Islet precursor cell (in vitro differentiated cells): ENCODE data around the gene NPAS2.

ENCODE experiments used
- DNase-seq: peaks from one replicate; pipeline ENCODE4 v3.0.0-alpha.2; 2018

NPAS2 gene

DNA sequence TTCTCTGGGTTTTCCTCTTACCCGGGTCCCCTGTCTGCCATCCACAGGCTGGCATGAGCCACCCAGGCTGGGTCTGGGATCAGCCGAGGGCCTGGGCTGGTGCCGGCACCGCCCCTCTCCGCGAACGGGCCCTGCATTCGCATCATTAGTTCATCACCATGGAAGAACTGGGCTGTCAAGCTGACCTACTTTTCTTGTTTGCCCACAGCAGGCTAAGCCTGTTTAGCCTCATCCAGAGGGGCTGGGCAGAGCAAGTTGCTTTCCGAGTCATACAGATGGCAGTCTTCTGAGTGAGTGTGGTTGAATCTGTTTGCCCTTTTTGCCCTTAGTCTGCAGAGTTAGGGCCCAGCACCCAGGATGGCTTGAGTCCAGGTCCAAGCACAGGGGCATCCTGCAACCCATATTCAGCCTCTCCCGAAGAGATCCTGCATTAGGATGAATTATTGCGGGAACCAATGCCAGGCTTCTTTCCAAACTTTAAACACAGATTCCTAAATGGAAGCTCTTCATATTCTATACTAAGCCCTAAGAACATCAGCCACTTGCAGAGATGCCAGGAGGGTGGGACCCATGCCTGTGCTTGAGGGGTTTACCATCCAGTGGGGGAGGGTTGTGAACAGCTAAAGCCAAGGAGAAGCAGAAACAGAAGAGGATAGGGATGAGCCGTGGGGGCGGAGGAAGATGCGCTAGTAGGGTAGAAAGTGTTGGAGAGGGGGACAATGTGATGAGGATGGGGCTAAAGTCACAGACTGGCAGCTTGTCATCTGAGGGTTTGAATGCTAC, 68.0 kb downstream of the NPAS2 start:
- no peak for DNase-seq

DNA sequence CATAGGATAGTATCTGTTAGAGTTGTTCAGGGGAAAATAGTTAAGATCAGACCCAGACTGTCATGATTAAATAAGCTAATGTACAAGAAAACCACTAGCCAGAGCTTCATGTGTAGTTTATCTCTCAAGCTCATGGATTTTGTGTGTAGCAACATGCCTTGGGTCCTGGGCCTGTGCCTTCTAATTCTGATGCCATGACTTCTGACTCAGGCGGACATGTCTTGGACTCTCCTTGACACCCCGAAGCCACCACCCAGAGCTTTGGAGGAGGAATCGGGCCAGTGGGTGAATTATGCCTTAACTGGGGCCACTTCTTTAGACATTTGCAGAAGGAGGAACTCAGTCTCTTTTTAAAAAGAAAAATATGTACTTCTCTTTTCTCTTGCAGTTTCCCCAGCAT, 68.7 kb downstream of the NPAS2 start:
- no peak for DNase-seq

DNA sequence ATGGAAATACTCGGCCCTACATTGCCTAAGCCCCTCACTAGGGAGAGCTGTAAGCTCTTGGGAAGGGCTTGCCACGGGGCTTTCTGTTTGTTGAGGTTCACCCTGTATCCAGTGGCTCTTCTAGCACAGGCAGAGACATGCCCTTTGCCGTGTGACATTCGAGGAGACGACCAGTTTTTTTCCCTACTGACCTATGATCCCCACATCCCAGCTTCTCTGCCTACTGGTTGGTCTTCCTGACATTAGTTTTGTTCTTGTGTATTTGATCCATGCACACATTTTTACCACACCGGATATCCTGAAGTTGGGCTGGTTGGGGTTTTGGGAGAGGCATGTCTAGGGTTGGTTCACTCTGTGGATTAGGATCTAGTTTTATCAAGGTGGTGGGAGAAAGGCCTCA, 69.3 kb downstream of the NPAS2 start:
- DNase-seq = no peak

DNA sequence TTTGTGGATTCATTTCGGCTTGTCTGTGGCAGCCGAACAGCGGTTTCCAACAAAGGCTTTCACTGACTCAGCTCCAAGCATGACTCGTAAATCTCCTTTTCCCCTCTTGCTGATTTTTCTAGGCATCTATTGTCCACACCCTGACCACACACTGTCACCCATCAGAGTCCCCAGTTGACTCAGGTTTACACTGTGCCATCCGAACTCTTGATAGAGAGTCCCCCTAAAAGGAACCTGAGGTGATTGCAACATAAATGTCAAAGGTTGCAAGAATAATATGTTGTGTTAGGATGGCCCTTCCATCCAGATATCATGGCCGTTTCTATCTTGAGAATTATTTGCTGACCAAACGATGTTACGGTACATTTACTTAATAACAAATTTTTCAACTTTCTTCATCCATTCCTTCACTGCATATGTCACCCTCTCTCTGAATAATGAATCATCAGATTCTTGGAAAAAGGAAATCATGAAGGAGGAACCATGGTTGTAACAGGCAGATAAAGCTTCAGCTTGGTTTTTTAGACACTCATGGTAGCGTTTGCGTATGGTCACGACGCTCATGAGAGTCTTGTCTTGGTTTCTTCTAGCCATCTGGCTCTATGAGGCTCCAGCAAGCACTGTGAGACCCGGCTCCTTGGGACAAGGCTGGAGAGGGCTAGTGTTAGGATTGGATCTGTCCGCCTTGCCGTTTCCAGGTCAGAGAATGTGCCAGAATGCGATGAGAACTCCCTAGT, 72.1 kb downstream of the NPAS2 start:
- DNase-seq = no peak

DNA sequence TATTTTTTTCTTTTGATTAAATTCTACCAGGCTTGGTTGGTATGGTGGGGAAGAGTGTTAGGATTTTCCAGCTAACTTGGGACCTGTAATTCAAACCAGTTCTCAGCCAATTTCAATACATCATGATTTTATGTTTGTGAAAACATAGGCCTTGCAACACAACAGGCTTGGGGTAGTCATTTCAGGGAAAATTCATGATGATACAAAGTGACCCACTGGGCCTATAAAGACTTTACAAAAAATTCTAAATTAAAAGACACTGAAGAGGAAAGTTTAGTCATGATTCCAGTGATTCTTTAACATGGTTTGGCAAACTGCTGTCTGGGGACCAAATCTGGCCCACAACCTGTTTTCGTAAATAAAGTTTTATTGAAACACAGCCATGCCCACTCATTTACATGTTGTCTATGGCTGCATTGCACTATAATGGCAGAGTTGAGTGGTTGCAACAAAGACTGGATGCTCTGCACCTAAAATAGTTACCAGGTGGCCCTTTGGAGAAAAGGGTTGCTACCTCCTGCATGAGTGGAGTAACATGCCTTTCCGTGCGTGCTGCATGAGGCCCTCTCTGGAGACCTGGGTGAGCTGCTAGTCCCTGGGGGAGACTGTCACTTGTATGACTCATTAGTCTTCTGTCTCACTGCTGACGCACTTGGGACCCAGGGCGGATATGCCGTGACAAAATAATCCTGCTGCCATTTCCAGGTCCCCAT, 73.6 kb downstream of the NPAS2 start:
- peak; percentile 67 for DNase-seq

DNA sequence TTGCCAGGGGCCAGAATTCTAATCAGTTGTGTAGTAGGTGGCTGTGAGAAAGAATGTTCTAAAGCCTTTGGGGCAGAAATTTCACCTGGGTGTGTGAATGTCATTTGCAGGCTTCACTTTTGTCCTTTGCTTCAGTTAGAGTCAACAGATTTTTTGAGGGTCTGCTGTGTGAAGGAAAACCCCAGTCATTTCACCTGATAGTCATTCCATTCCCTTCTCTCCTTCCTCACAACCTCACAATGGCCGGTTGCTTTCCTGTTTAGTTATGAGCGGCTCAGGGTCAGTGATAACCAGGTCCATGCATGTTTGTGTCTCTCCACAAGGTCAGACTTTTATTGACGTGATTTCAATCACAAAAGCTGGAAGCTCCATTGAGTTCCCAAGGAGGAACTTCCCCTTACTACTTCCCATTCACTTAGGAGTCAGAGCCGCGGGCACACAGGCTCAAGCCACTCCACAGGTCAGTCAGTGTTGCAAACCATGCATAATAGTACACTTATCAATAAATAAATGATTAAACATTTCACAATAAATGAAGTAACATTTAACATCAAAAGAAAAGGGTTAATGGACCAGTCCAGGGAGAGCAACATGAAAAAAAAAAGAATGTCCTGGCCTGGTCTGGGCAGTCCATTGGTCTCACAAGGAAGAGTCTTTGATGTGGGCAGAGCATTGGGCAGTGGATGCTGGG, 74.3 kb downstream of the NPAS2 start:
- no peak for DNase-seq

DNA sequence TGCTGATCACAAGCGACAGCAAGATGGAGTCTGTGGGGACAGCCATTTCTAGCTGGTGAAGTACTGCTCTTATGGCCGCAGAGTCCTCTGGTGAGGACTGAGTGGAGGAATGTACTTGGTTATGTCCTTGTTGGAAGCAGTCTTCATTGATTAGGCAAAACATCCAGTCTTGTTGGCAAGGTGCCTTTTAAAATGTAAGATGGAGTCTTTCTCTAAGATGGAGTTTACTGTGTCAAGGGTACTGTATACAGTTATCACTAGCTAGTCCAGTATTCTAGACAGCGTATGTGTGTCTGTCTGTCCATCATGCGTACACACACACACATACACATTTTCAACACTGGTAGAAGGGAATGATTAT, 74.8 kb downstream of the NPAS2 start:
- DNase-seq = no peak

DNA sequence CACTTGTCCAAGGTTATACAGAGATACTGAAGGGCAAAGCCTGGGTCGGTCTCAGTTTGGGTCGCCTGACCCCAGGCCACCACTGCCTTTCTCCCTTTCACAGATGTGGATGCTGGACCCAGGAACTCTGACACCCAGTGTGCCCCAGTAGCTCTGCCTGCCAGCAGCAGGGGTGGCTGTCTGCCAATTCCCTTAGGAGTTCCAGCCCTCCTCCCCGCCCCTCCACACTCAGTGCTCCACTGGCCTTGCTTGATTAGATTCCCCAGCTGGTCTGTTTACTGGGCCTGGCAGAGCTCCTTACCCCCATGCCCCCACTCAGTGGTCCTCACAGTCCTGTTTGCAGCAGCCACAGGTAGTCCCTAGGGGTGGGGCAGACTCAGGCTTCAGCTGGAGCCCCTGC, 75.5 kb downstream of the NPAS2 start:
- no peak for DNase-seq

DNA sequence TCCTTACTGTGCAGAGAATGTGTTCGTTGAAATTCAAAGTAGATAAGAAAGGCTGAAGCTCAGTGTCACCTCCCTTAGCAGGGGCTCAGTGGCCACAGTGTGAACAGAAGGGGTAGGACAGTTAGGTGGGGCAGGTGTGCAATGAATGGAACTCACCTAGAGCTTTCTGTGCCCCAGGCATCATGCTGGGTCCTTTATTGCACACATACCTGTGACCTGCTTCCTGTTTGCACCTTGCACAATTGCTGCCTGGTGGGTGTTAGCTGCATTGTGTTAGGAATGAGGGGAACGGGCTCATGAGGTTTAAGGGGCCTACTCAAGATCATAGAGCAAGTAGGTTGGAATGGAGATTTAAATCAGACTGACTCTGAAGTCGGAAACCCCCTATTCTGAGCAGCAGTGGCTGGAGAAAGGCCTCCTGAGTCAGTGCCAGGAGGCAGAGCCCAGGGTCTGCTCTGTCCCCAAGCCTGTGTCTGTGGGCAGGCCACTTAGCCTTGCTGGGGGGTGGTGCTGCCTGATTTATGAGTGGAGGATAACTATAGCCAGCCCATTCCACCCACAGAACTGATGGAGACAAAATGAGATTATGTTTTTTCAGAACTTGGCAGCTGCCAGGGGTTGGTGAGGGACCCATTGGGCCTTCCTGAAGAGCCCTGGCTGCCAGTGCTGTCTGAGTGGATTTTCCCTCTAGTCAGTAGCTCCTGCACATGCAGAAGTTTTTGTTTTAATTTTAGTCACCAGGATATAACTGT, 76.2 kb downstream of the NPAS2 start:
- DNase-seq = no peak

DNA sequence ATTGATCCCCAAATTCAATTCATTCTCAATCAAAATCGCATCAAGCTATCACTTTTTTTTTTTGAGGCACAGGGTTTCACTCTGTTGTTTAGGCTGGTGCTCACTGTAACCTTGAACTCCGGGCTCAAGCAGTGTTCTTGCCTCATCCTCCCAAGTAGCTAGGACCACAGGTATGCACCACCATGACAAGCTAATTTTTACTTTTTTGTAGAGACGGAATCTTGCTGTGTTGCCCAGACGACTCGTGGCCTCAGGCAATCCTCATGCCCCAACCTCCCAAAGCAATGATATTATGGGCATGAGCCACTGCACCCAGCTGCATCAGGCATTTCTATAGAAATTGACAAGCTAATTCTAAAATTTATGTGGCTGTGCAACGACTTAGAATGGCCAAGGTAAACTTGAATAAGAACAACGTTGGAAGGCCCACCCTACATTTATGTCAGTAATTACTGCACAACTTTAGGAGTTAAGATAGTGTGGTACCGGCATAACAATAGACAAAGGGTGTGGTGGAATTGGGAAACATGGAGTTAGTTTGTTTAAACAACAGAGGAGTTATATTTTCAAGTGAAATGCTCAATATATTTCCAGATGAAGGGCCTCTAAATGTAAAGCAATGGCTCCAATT, 78.2 kb downstream of the NPAS2 start:
- DNase-seq = no peak

DNA sequence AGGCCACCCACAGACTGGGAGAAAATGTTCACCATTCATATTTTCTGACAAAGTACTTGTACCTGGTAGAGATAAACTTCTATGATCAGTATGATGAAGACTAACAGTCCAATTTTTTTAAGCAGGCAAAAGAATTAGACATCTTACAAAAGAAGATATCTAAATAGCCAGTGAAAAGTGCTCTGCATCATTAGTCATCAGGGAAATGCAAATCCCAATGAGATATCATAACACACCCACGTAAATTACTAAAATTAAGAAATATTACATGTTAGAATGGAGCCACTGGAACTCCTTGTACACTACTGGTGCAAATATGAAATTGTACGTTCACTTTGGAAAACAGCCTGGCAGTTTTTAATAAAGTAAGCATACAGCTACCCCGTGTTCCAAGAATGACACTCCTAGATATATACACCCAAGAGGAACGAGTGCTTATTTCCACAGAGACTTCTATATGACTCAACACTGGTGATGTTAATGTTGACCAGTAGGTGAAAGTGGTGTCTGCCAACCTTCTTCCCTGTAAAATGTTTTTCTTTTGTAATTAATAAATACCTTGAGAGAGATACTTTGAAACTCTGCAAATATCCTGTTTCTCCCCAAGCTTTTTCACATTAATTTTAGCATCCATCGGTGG, 80.3 kb downstream of the NPAS2 start:
- DNase-seq = no peak

DNA sequence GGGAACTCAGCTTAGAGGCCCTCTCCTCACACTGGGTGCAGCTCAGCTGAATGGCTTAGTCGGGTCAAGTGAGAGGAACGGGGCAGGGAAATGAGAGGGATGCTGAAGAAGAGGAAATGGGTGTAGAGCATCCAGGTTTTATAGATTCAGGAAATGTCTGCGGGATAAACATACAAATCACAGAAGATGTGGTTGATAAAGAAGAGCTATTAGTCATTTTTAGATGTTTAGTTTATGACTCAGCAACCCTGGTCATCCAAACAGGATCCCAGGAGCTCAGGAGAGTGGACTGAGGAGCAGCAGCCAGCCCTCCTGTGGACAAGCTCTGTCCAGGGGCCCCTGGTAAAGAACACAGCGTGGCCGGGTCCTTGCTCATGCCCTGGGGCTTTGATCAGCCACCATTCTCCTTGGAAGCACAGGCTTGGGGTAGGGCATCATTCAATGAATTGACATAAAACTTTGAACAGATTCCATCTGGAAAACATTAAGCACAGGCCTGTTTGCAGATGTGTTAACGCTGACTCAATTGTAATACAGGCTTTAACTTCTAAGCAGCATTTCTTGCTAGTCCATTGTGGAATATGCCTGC, 83.0 kb downstream of the NPAS2 start:
- DNase-seq = peak; percentile 84

DNA sequence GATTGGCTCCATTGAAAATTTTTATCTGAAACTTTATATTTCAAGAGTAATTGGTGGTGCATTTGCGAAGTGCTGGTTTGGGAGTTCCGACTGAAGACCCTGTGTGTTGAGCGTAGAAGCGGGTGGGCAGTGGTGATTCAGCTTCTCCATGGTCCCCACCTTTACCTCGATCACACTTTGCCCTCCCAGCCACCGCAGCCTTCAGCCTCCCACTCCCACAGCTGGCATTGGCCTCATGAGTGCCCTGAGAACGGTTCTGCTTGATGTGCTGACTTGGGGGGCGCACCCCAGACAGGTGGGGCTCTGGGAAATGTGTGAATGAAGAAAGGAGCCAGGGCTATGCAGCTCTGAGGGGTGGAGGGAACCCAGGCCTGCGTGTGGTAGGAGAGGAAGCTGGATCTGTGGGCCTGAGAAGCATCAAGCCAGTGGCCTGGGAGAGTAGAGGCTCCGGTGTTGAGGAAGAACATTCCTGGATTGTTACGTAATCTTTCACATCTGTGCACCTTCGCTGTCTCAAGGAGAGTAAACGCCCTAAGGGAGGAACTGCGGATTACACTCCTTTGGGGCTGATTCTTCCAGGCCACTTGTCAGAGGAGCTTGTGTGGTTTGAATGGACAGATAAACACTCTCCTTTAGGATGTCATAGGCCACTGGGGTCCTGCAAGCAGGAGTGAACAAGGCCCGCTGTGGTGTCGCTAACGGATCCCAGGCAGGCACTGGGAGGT, 83.8 kb downstream of the NPAS2 start:
- peak; percentile 97 for DNase-seq

DNA sequence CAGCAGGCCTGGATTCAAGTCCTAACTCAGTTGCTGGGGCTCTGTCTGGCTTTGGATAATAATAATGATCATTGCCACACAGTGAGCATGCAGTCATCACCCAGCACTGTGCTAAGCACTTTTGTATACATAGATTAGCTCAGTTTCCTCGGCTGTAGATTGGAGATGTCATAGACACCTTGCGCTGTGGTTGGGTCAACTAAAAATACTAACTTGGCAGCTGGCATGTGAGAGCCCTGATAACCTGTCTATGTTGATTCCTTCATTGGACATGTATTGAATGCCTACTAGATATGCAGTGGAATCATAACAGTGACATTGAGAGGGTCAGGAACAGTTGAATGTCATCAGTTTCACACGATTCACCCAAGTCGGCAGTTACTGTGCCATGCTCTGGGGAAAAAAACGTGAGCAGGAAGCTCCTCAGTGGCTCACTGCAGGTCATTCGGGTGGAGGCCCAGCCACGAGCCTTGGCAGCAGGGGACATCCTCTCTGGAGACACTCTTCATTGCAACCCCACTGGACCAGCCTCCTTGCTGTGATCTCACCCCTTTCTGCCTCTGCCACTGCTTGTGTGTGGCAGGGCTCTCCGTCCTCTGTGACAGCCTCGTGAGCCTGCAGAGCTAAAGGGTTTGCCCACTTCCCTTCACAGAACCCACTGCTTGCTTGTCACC, 85.3 kb downstream of the NPAS2 start:
- DNase-seq = no peak

DNA sequence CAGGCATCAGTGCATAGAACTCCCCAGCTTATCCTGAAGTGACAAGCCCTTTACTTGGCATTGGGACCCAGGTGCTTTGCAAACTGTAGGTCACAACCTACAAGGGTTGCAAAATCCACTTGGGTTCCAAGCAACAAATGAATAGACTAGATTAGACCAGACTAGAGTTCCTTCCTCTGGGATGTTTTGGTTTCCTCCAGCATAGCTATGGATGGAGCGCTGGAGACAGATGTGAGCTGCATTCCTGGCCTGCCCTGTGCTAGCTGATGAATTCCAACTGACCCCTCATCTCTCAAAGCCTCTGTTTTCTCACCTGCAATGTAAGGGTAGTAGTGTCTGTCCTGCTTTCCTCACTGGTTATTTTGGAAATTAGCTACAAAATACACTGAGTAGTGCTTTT, 86.2 kb downstream of the NPAS2 start:
- DNase-seq = no peak

DNA sequence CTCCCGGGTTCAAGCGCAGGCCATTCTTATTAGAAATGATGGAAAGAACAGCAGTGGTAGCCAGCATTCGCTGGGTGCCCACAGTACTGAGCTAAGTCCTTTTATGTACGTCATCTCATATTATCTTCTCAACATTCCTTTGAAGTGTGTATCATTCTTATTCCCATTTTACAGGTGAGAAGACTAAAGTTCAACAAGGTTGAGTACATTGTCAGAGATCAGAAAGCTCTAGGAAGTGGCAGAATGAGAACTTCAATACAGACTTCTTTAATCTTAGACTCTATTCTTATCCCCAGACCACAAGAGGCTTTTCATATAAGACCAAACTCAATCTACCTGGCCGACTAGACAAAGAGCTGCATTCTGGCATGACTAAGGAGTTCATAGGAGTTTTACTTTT, 86.7 kb downstream of the NPAS2 start:
- no peak for DNase-seq

DNA sequence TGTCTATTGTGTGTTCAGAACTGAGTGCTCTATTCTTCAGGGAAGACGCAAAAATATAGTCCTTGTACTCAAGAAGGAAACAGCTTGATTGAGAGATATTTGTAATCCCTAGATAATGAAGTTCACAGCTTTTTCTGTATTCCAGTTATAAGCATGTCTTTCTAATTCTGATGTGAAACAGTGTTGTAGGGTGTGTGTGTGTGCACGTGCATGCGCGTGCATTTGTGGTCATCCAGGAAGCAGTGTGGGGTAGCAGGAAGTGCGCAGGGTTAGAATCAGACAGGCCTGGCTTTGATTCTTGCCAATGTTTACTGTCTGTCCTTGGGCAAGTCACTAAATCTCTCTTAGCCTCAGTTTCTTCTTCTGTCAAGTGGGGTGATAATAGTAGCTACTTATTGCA, 87.9 kb downstream of the NPAS2 start:
- DNase-seq = no peak

DNA sequence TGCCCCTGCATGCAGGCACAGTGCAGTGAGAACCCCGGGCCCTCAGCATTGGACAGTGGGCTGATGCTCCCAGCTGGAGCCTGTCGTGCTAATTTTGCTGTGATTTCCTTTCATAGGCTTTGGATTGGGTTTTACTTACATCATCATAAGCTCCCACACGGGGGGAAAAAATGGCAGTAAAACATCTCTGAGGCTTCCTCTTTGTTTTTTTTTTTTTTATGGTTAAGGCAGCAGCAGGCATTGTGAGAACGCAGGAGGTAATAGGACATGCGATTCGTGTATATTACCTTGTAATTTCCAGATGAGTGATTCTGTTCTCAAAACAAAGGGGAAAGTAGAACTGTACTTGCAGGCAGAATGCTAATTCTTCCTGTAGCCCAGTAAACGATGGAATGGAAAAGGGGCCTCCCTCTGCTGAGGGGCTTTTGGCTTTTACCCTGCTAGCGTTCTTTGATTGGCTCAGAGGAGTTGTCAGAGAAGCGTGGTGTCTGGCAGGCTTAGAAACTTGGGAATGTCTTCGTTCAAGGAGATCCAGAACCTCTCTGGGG, 89.7 kb downstream of the NPAS2 start:
- DNase-seq = no peak

DNA sequence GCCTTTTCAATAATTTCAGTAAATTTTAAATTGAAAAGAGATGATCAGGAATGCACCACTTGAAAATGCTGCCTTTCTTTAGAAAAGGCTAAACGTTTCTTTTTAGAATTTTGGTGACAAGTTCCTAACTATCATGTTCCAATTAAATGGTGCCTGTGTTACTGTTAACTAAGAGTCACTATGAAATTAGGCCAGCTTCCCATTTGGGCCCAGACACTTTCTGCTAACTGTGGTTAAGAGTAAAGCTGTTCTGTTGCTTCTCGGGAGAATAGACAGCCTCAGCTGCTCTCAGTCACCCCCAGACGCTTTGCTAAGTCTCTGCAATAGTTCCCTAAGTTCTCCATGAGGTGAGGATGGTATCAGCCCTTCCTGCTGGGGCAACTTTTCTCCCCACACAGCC, 90.2 kb downstream of the NPAS2 start:
- no peak for DNase-seq

DNA sequence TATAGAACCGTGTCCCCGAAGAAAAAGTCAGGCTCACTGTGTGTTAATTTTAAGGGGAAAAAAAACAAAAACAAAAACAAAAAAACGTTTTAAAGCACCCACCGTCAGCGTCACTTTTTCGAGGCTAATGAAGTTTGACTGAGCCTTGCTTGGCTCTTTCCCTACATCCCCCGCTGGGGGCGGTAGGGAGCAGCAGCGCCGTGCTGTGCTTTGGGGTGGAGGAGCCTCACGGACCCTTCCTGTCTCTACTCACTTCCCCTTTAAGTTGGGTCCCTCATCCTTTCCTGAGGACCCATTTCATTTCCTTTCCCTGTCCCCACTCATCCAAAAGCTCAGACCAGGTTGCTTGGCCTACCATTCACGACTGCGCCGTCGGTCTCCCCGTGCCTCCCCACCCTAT, 99.4 kb downstream of the NPAS2 start:
- no peak for DNase-seq
